Cardiac fibroblast (primary cell): ENCODE data around the gene USP31.

Experiments used
- DNase-seq, 2 donors: peaks; one replicate each; pipeline versions ENCODE4 v3.0.0 to v3.0.0-alpha.2; 2010; ENCODE audit warnings: low read depth in 2 of 2
- H3K4me3 ChIP-seq, 2 donors: replicated peaks in 1 of 2; 1 replicate in 1 of 2; 2 replicates in 1 of 2; pipeline ENCODE4 v1.5.1; 2011; ENCODE audit warnings: low read depth in 2 of 2, low read length in 2 of 2, mild to moderate bottlenecking in 2 of 2, moderate library complexity in 1 of 2
- CTCF ChIP-seq: IDR thresholded peaks from one replicate; pipeline ENCODE4 v1.5.1; 2011; ENCODE audit warnings: low read depth, mild to moderate bottlenecking, low read length, inconsistent platforms

USP31 gene

GRCh38 chr16:23121024-23121423, 28.2 kb downstream of the USP31 start:
- no peak for TF ChIP-seq CTCF
- DNase-seq, result no peak
- no peak overlapping the region for H3K4me3 ChIP-seq

- no peak for DNase-seq
- TF ChIP-seq CTCF, result no peak
- no peak overlapping the region for H3K4me3 ChIP-seq
Measured at GRCh38 chr16:23120562-23120961, 28.7 kb downstream of the USP31 start.

- no peak overlapping the region for H3K4me3 ChIP-seq
- DNase-seq, result peak; percentile 63 to 78
- TF ChIP-seq CTCF, result no peak
Measured at GRCh38 chr16:23119570-23119969, 29.7 kb downstream of the USP31 start.

- TF ChIP-seq CTCF, result no peak
- DNase-seq, result no peak
- no peak overlapping the region for H3K4me3 ChIP-seq
Measured at GRCh38 chr16:23114131-23114904, 34.9 kb downstream of the USP31 start.

- no peak overlapping the region for H3K4me3 ChIP-seq
- DNase-seq, result no peak
- no peak for TF ChIP-seq CTCF
Measured at GRCh38 chr16:23113185-23113584, 36.1 kb downstream of the USP31 start.

GRCh38 chr16:23110257-23110899, 38.9 kb downstream of the USP31 start:
- no peak overlapping the region for H3K4me3 ChIP-seq
- no peak for TF ChIP-seq CTCF
- peak in 1 of 2 donors; percentile 24 for DNase-seq

GRCh38 chr16:23107936-23108335, 41.3 kb downstream of the USP31 start:
- no peak overlapping the region for H3K4me3 ChIP-seq
- no peak for TF ChIP-seq CTCF
- DNase-seq, result no peak
